H9 (cell line): ENCODE measurements around the gene PGLYRP4. TPM values are rescaled to one million over a fixed set of nuclear protein-coding genes. Genes with fewer than 3 reads are reported as not detected.

Experiments
- DNase-seq: peaks from one replicate; pipeline ENCODE4 v3.0.0-alpha.2; 2017
- H2AFZ ChIP-seq: one replicate; pipeline ENCODE4 v1.6.1; 2013; ENCODE audit warnings: mild to moderate bottlenecking, low read length, control low read depth, moderate library complexity
- H2AK5ac ChIP-seq: 2 replicates; pipeline ENCODE4 v1.6.1; 2013; ENCODE audit warnings: low read length, control low read depth, mixed read lengths; ENCODE audit not compliant: insufficient read length
- H2BK120ac ChIP-seq: one replicate; pipeline ENCODE4 v1.6.1; 2013; ENCODE audit warnings: low read depth, mild to moderate bottlenecking, low read length, control low read depth, inconsistent platforms; ENCODE audit not compliant: poor library complexity, severe bottlenecking
- H2BK12ac ChIP-seq: 2 replicates; pipeline ENCODE4 v1.6.1; 2013; ENCODE audit warnings: low read length, control low read depth, mixed read lengths, low read depth; ENCODE audit not compliant: insufficient read length
- H2BK15ac ChIP-seq: 2 replicates; pipeline ENCODE4 v1.6.1; 2013; ENCODE audit warnings: low read depth, low read length, control low read depth
- H2BK20ac ChIP-seq: one replicate; pipeline ENCODE4 v1.6.1; 2013; ENCODE audit warnings: low read depth, mild to moderate bottlenecking, low read length, control low read depth, inconsistent platforms; ENCODE audit not compliant: poor library complexity, severe bottlenecking
- H2BK5ac ChIP-seq: 2 replicates; pipeline ENCODE4 v1.6.1; 2013; ENCODE audit warnings: low read length, control low read depth, mixed read lengths; ENCODE audit not compliant: insufficient read length
- H3K14ac ChIP-seq: 2 replicates; pipeline ENCODE4 v1.6.1; 2013; ENCODE audit warnings: low read length, control low read depth; ENCODE audit not compliant: insufficient read depth
- H3K18ac ChIP-seq: 2 replicates; pipeline ENCODE4 v1.6.1; 2013; ENCODE audit warnings: low read depth, mild to moderate bottlenecking, mixed read lengths, low read length, control low read depth; ENCODE audit not compliant: insufficient read length
- H3K23ac ChIP-seq: 2 replicates; pipeline ENCODE4 v1.6.1; 2013; ENCODE audit warnings: low read length, control low read depth, mixed read lengths, low read depth; ENCODE audit not compliant: insufficient read length
- H3K23me2 ChIP-seq: 2 replicates; pipeline ENCODE4 v1.6.1; 2013; ENCODE audit warnings: low read depth, mild to moderate bottlenecking, mixed read lengths, low read length, control low read depth; ENCODE audit not compliant: insufficient read length, poor library complexity, severe bottlenecking
- H3K27ac ChIP-seq: 2 replicates; pipeline ENCODE4 v1.5.1; 2013; ENCODE audit warnings: low read length, control low read depth, mixed read lengths, low read depth; ENCODE audit not compliant: insufficient read length
- H3K27me3 ChIP-seq: 2 replicates; pipeline ENCODE4 v1.6.1; 2013; ENCODE audit warnings: low read length, control low read depth, inconsistent platforms; ENCODE audit not compliant: insufficient read depth
- H3K4ac ChIP-seq: 2 replicates; pipeline ENCODE4 v1.6.1; 2013; ENCODE audit warnings: low read depth, mild to moderate bottlenecking, control low read depth, inconsistent platforms, low read length, moderate library complexity
- H3K4me1 ChIP-seq: 2 replicates; pipeline ENCODE4 v1.6.1; 2013; ENCODE audit warnings: low read length, control low read depth, inconsistent platforms; ENCODE audit not compliant: insufficient read depth
- H3K4me2 ChIP-seq: 2 replicates; pipeline ENCODE4 v1.6.1; 2013; ENCODE audit warnings: low read length, control low read depth, mixed read lengths; ENCODE audit not compliant: insufficient read length, insufficient read depth
- H3K56ac ChIP-seq: 2 replicates; pipeline ENCODE4 v1.6.1; 2013; ENCODE audit warnings: low read depth, mild to moderate bottlenecking, mixed read lengths, low read length, control low read depth; ENCODE audit not compliant: insufficient read length
- H3K79me1 ChIP-seq: 2 replicates; pipeline ENCODE4 v1.6.1; 2013; ENCODE audit warnings: low read depth, mild to moderate bottlenecking, moderate library complexity, low read length, control low read depth, inconsistent platforms; ENCODE audit not compliant: insufficient read depth, poor library complexity, severe bottlenecking
- H3K79me2 ChIP-seq: 2 replicates; pipeline ENCODE4 v1.6.1; 2013; ENCODE audit warnings: low read length, control low read depth, inconsistent platforms; ENCODE audit not compliant: insufficient read depth
- H3K9ac ChIP-seq: 2 replicates; pipeline ENCODE4 v1.6.1; 2013; ENCODE audit warnings: low read length, control low read depth, mixed read lengths; ENCODE audit not compliant: insufficient read length; ENCODE audit errors: extremely low read depth
- H3K9me3 ChIP-seq: one replicate; pipeline ENCODE4 v1.6.1; 2013; ENCODE audit warnings: low read depth, low read length, inconsistent platforms; ENCODE audit not compliant: control insufficient read depth
- H3T11ph ChIP-seq: one replicate; pipeline ENCODE4 v1.6.1; 2013; ENCODE audit warnings: mild to moderate bottlenecking, low read length, control low read depth, inconsistent platforms
- H4K20me1 ChIP-seq: one replicate; pipeline ENCODE4 v1.6.1; 2013; ENCODE audit not compliant: control insufficient read depth, insufficient read length, insufficient read depth
- H4K5ac ChIP-seq: 2 replicates; pipeline ENCODE4 v1.6.1; 2013; ENCODE audit warnings: low read depth, mild to moderate bottlenecking, mixed read lengths, low read length, control low read depth; ENCODE audit not compliant: insufficient read length
- H4K8ac ChIP-seq: replicated peaks from 2 replicates; pipeline ENCODE4 v1.6.1; 2013; ENCODE audit warnings: low read length, control low read depth, mixed read lengths, low read depth; ENCODE audit not compliant: insufficient read length
- H4K91ac ChIP-seq: 2 replicates; pipeline ENCODE4 v1.6.1; 2013; ENCODE audit warnings: low read depth, mild to moderate bottlenecking, moderate library complexity, mixed read lengths, low read length, control low read depth; ENCODE audit not compliant: insufficient read length
- H3K27ac Mint-ChIP-seq, 3 experiments: 2 replicates in 2 of 3; 3 replicates in 1 of 3; pipeline ENCODE4 v1.8.0; 2020 to 2021; ENCODE audit warnings: mixed read lengths in 3 of 3, mild to moderate bottlenecking in 1 of 3, moderate library complexity in 1 of 3
- H3K27me3 Mint-ChIP-seq: 2 replicates; pipeline ENCODE4 v1.8.0; 2021; ENCODE audit warnings: low read depth, mild to moderate bottlenecking, moderate library complexity, mixed read lengths
- H3K36me3 Mint-ChIP-seq, 3 experiments: 2 replicates in 2 of 3; 3 replicates in 1 of 3; pipeline ENCODE4 v1.8.0; 2020 to 2021; ENCODE audit warnings: low read depth in 3 of 3, mixed read lengths in 3 of 3; ENCODE audit not compliant: insufficient read depth in 1 of 3
- H3K4me1 Mint-ChIP-seq, 2 experiments: 2 replicates each; pipeline ENCODE4 v1.8.0; 2020; ENCODE audit warnings: mixed read lengths in 2 of 2
- H3K4me3 Mint-ChIP-seq, 2 experiments: 2 replicates in 1 of 2; 3 replicates in 1 of 2; pipeline ENCODE4 v1.8.0; 2020 to 2021; ENCODE audit warnings: mild to moderate bottlenecking in 2 of 2, mixed read lengths in 2 of 2, moderate library complexity in 1 of 2
- H3K9me3 Mint-ChIP-seq, 2 experiments: 2 replicates in 1 of 2; 3 replicates in 1 of 2; pipeline ENCODE4 v1.8.0; 2020; ENCODE audit warnings: mild to moderate bottlenecking in 2 of 2, mixed read lengths in 2 of 2, moderate library complexity in 1 of 2
- CTCF ChIP-seq: fragments of 200-600 bp; sonication (generic); conservative IDR thresholded peaks from 3 replicates; pipeline ENCODE4 v1.8.0; 2021; ENCODE audit warnings: antibody characterized with exemption, mild to moderate bottlenecking
- WGBS: extraction: QIAGEN DNeasy Blood & Tissue Kit; methylation state at CpG from one replicate; pipeline ENCODE4 v1.1.7; 2013; ENCODE audit warnings: missing lambda C conversion rate, low lambda C conversion rate, mixed read lengths; ENCODE audit not compliant: insufficient read length; ENCODE audit errors: extremely low coverage; 5-methylcytosine and 5-hydroxymethylcytosine counted together
- total RNA-seq: library from RNA; stranded (reverse); gene quantifications from 2 replicates; pipeline ENCODE4 v1.2.1, GENCODE V29; 2021

The PGLYRP4 gene
- total RNA-seq, 1 experiment from 2014 or later, result not detected

- no peak overlapping the region for H3K4me2 ChIP-seq
- whole genome bisulfite sequencing, result no CpG with 5 or more reads among the region's 6 CpGs
- no peaks in the 10 kb centered on the region for H3K9me3 ChIP-seq
- H3T11ph ChIP-seq, result no peak overlapping the region
- no peak overlapping the region for H3K56ac ChIP-seq
- H4K5ac ChIP-seq, result no peak overlapping the region
- H3K27me3 ChIP-seq, result no peaks in the 10 kb centered on the region
- H3K18ac ChIP-seq, result no peak overlapping the region
- no peaks in the 10 kb centered on the region for H3K23me2 ChIP-seq
- no peaks in the 10 kb centered on the region for H3K79me2 ChIP-seq
- H2BK5ac ChIP-seq, result no peak overlapping the region
- H3K14ac ChIP-seq, result no peak overlapping the region
- H3K27ac ChIP-seq, result no peak overlapping the region
- H2BK12ac ChIP-seq, result no peak overlapping the region
- no peak overlapping the region for H2BK20ac ChIP-seq
- H3K4me1 Mint-ChIP-seq, result peaks cover 0 to 5% of the 10 kb centered on the region in 2 experiments; a peak in 2 of 4 replicates
- no peak overlapping the region for H2AFZ ChIP-seq
- no peak overlapping the region for H2AK5ac ChIP-seq
- no peak overlapping the region for H3K23ac ChIP-seq
- H3K27ac Mint-ChIP-seq, result no peak overlapping the region
- TF ChIP-seq CTCF, result no peak
- no peak overlapping the region for H3K9ac ChIP-seq
- H3K79me1 ChIP-seq, result no peaks in the 10 kb centered on the region
- no peak overlapping the region for H2BK120ac ChIP-seq
- H3K4ac ChIP-seq, result no peak overlapping the region
- H3K36me3 Mint-ChIP-seq, result no peaks in the 10 kb centered on the region; a peak in 1 of 7 replicates
- DNase-seq, result no peak
- H3K27me3 Mint-ChIP-seq, result peaks cover 36% of the 10 kb centered on the region
- no peak overlapping the region for H4K8ac ChIP-seq
- no peaks in the 10 kb centered on the region for H3K9me3 Mint-ChIP-seq
- no peaks in the 10 kb centered on the region for H4K20me1 ChIP-seq
- no peaks in the 10 kb centered on the region for H3K4me1 ChIP-seq
- no peak overlapping the region for H2BK15ac ChIP-seq
- H4K91ac ChIP-seq, result no peak overlapping the region
- no peak overlapping the region for H3K4me3 Mint-ChIP-seq
Measured at GRCh38 chr1:153346077-153346723, 2.4 kb downstream of the PGLYRP4 start.
